Fibroblast of villous mesenchyme (primary cell): Measurements from ENCODE around the gene FCHSD2. TPM values are rescaled to one million over a fixed set of nuclear protein-coding genes. Genes with fewer than 3 reads are reported as not detected.
A peak's percentile ranks its signal among the peaks of the same experiment; 100 is the strongest.

Experiments used
- DNase-seq: peaks from one replicate; pipeline ENCODE4 v3.0.0-alpha.2; 2010; ENCODE audit warnings: low read depth
- H3K4me3 ChIP-seq: 2 replicates; pipeline ENCODE4 v1.5.1; 2011; ENCODE audit warnings: low read depth, mild to moderate bottlenecking, low read length
- total RNA-seq: library from RNA; depleted of rRNA; stranded (reverse); fragments of >200 nt; gene quantifications from 2 replicates; pipeline ENCODE4 v1.2.3, GENCODE V29; 2012
- TF ChIP-seq, protein P1 (sequence below): IDR thresholded peaks from 2 replicates; pipeline ENCODE4 v1.5.1; 2012; ENCODE audit warnings: low read depth, mild to moderate bottlenecking, low read length; ENCODE audit not compliant: insufficient read depth

The FCHSD2 gene
- total RNA-seq, 1 donor, result 11.2 TPM

GRCh38 chr11:72962084-72962483, 180.0 kb downstream of the FCHSD2 start:
- TF ChIP-seq, protein P1, sequence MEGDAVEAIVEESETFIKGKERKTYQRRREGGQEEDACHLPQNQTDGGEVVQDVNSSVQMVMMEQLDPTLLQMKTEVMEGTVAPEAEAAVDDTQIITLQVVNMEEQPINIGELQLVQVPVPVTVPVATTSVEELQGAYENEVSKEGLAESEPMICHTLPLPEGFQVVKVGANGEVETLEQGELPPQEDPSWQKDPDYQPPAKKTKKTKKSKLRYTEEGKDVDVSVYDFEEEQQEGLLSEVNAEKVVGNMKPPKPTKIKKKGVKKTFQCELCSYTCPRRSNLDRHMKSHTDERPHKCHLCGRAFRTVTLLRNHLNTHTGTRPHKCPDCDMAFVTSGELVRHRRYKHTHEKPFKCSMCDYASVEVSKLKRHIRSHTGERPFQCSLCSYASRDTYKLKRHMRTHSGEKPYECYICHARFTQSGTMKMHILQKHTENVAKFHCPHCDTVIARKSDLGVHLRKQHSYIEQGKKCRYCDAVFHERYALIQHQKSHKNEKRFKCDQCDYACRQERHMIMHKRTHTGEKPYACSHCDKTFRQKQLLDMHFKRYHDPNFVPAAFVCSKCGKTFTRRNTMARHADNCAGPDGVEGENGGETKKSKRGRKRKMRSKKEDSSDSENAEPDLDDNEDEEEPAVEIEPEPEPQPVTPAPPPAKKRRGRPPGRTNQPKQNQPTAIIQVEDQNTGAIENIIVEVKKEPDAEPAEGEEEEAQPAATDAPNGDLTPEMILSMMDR, result no peak
- DNase-seq, result peak; percentile 73
- no peak overlapping the region for H3K4me3 ChIP-seq

DNA sequence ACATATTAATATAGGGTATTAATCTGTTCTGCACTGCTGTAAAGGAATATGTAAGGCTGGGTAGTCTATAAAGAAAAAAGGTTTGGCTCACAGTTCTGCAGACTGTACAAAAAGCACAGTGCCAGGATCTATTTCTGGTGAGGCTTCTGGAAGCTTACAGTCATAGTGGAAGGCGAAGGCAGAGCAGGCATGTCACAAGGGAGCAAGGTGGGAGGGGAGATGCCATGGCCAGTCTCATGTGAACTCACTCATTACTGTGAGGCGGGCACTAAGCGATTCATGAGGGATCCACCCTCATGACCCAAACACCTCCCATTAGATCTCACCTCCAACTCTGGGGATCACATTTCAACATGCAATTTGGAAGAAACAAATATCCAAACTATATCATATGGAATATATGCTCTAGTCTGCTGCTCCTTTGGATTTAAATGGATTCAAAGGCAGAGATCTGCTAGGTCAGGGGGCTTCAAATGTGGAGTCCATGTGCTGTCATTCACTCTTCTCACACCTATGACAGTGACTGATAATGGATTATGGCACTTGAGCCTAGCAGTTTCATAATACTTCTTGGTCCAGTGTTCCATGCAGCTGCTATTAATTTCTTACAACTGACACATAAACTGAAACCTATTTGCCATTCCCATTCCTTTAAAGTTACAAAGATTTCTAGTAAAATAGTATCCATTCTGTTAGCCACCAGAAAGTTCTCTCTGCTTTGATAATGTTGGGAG, 182.0 kb downstream of the FCHSD2 start:
- no peak for DNase-seq
- TF ChIP-seq, protein P1, result no peak

GRCh38 chr11:72958791-72959190, 183.3 kb downstream of the FCHSD2 start:
- H3K4me3 ChIP-seq, result no peak overlapping the region
- DNase-seq, result no peak
- TF ChIP-seq, protein P1, result no peak

More for the DNA sequence above, 182.0 kb downstream of the FCHSD2 start:
- H3K4me3 ChIP-seq, result no peak overlapping the region

DNA sequence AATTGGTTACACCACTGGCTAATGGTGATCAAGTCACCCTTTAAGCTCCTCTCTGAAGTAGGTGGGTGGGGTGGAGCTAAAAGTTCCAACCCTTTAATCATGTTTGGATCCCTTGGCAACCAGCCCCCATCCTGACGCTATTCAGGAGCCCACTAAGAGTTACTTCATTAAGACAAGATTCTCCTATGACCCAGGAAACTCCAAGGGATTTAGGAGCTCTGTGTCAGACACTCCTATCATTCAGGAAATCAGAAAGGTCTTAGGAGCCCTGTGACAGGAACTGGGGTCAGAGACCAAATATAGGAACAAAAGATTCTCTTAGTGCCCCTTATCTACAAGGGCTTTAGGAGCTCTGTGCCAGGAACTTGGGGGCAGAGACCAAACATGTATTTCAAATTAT, 186.7 kb downstream of the FCHSD2 start:
- no peak for DNase-seq
- no peak overlapping the region for H3K4me3 ChIP-seq
- TF ChIP-seq, protein P1, result no peak

GRCh38 chr11:72954860-72955259, 187.3 kb downstream of the FCHSD2 start:
- DNase-seq, result no peak
- TF ChIP-seq, protein P1, result no peak
- H3K4me3 ChIP-seq, result no peak overlapping the region

- TF ChIP-seq, protein P1, result no peak
- no peak for DNase-seq
- H3K4me3 ChIP-seq, result no peak overlapping the region
Observed at GRCh38 chr11:72953637-72954036, 188.5 kb downstream of the FCHSD2 start.

GRCh38 chr11:72951888-72952287, 190.2 kb downstream of the FCHSD2 start:
- TF ChIP-seq, protein P1, result no peak
- H3K4me3 ChIP-seq, result no peak overlapping the region
- DNase-seq, result peak; percentile 54
